ENCODE data around the gene RPTOR. TPM values are rescaled to one million over a fixed set of nuclear protein-coding genes. Genes with fewer than 3 reads are reported as not detected.
"Not testable (repeated sequence)": the region's sequence is repeated elsewhere in the genome, so short reads cannot be mapped to it uniquely, and the experiment has no call there.

The RPTOR gene
- total RNA-seq, 6 experiments from 2014 or later: 34.4 to 39.2 (median 35.5) TPM

DNA sequence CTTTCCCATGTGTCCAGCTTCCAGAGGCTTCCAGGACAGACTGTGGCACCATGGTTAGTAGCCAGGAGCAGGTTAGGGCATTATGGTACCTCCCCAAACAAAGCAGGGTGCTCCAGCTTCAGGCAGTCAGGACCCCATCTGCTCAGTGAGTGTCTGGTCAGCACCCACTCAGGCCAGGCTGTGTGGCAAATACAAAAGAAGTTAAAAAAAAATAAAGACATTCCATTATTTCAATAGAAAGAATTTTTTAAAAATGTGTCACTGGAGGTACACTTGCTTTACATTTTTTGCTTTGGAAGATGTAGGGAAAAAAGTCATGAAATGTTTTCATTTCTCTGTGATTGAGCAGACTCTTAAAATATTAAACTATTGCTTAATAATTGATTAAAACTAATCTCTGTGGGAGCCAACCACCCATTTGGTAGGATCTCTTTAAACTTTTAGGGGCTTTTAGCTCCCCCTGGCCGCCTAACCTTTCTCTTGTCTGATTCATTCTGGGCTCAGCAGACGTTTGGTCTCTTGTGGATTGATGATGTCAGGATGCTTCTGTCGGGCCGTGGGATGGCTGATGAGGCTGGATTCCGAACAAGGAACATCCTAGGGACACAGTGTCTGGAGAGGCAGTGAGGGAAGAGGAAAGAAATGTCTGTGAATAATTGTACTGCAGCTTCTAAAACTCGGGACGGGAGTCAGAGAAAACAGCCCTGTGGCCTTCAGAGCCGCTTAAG is 39.8 kb upstream of the RPTOR start:
- H3K9me3 Mint-ChIP-seq: no peaks in the 10 kb centered on the region
- H3K27ac Mint-ChIP-seq: peak overlapping the region; percentile 56
- TF ChIP-seq, protein P1, sequence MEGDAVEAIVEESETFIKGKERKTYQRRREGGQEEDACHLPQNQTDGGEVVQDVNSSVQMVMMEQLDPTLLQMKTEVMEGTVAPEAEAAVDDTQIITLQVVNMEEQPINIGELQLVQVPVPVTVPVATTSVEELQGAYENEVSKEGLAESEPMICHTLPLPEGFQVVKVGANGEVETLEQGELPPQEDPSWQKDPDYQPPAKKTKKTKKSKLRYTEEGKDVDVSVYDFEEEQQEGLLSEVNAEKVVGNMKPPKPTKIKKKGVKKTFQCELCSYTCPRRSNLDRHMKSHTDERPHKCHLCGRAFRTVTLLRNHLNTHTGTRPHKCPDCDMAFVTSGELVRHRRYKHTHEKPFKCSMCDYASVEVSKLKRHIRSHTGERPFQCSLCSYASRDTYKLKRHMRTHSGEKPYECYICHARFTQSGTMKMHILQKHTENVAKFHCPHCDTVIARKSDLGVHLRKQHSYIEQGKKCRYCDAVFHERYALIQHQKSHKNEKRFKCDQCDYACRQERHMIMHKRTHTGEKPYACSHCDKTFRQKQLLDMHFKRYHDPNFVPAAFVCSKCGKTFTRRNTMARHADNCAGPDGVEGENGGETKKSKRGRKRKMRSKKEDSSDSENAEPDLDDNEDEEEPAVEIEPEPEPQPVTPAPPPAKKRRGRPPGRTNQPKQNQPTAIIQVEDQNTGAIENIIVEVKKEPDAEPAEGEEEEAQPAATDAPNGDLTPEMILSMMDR (IDR thresholded peaks at IDR 0.05): peak; percentile 41; the same call in 1 of the 2 replicates
- DNase-seq: peak; percentile 61
- peak overlapping the region; percentile 55 for H3K4me3 Mint-ChIP-seq
- H3K27me3 Mint-ChIP-seq (ENCODE audit: insufficient read depth): peaks cover 2% of the 10 kb centered on the region
- H3K36me3 Mint-ChIP-seq (ENCODE audit: low read depth): no peaks in the 10 kb centered on the region
- H3K4me1 Mint-ChIP-seq (ENCODE audit: low read depth): peaks cover 28% of the 10 kb centered on the region

DNA sequence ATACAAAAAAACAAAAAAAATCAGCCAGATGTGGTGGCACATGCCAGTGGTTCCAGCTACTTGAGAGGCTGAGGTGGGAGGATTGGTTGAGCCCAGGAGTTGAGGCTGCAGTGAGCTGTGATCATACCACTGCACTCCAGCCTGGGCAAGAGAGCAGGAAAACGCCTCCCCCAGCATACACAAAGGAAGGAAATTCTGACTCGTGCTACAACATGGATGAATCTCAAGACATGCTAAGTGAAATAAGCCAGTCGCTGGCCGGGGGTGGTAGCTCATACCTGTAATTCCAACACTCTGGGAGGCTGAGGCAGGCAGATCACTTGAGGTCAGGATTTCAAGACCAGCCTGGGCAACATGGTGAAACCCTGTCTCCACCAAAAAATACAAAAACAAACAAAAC is 37.5 kb upstream of the RPTOR start:
- H3K27ac Mint-ChIP-seq; H3K4me3 Mint-ChIP-seq; H3K27me3 Mint-ChIP-seq (ENCODE audit: insufficient read depth); DNase-seq; H3K9me3 Mint-ChIP-seq; H3K36me3 Mint-ChIP-seq (ENCODE audit: low read depth): not testable (repeated sequence)
- peaks cover 20% of the 10 kb centered on the region for H3K4me1 Mint-ChIP-seq (ENCODE audit: low read depth)

DNA sequence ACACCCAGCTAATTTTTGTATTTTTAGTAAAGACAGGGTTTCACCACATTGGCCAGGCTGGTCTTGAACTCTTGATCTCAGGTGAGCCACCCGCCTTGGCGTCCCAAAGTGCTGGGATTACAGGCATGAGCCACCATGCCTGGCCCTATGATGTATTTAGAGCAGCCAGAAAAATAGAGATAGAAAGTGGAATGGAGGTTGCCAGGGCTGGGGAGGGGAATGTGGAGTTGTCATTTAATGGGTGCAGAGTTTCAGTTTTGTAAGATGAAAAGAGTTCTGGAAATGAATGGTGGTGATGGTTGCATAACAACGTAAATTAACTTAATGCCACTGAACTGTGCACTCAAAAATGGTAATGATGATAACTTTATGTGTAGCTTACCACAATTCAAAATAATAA is 36.7 kb upstream of the RPTOR start:
- TF ChIP-seq, protein P1 (IDR thresholded peaks at IDR 0.05): no peak
- Mint-ChIP-seq H3K36me3 (ENCODE audit: low read depth) (no peaks in the 10 kb centered on the region), H3K4me3 (no peak overlapping the region), H3K27ac (no peak overlapping the region), H3K9me3 (no peaks in the 10 kb centered on the region), H3K4me1 (ENCODE audit: low read depth) (peaks cover 18% of the 10 kb centered on the region), H3K27me3 (ENCODE audit: insufficient read depth) (peaks cover 3% of the 10 kb centered on the region; the same call in 1 of the 2 replicates)
- DNase-seq: no peak

DNA sequence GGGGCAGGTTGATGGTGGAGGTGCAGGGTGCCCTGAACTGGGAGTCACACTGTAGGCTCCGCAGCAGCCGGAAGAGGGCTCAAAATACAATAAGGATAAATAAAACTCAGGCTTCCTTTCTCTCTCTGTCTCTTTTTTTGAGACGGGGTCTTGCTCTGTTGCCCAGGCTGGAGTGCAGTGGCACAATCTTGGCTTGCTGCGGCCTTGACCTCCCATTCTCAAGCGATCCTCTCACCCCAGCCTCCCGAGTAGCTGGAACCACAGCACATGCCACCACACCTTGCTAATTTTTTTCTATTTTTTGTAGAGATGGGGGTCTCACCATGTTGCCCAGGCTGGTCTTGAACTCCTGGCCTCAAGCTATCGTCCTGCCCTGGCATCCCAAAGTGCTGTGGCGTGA is 35.3 kb upstream of the RPTOR start:
- Mint-ChIP-seq H3K27ac (no peak overlapping the region), H3K9me3 (no peaks in the 10 kb centered on the region), H3K4me3 (no peak overlapping the region), H3K4me1 (ENCODE audit: low read depth) (peaks cover 24% of the 10 kb centered on the region), H3K27me3 (ENCODE audit: insufficient read depth) (peaks cover 4% of the 10 kb centered on the region), H3K36me3 (ENCODE audit: low read depth) (no peaks in the 10 kb centered on the region)
- DNase-seq: no peak
- TF ChIP-seq, protein P1 (IDR thresholded peaks at IDR 0.05): no peak

DNA sequence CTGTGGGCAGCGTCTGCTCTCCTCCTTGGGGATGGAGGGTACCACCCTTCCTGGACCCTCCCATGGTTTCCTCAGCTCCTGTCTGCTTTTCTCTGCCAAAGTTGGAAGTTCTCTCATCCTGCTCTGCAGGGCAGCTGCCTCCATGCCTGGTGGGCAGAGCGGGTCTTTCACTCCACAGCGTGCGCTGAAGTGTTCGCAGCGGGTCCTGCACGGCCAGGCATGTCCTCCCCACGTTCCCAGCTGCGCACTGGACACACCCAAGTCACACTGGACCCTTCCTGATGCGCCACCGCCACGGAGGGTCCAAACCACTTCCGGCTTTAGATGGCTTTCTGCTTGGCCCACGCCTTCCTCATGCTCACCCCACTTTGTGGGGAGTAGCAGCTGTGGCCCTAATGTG is 34.5 kb upstream of the RPTOR start:
- no peak overlapping the region for H3K4me3 Mint-ChIP-seq
- no peaks in the 10 kb centered on the region for H3K9me3 Mint-ChIP-seq
- H3K27me3 Mint-ChIP-seq (ENCODE audit: insufficient read depth): peaks cover 4% of the 10 kb centered on the region
- H3K4me1 Mint-ChIP-seq (ENCODE audit: low read depth): peaks cover 16% of the 10 kb centered on the region
- TF ChIP-seq, protein P1 (IDR thresholded peaks at IDR 0.05): no peak
- H3K27ac Mint-ChIP-seq: no peak overlapping the region
- DNase-seq: no peak
- H3K36me3 Mint-ChIP-seq (ENCODE audit: low read depth): no peaks in the 10 kb centered on the region

DNA sequence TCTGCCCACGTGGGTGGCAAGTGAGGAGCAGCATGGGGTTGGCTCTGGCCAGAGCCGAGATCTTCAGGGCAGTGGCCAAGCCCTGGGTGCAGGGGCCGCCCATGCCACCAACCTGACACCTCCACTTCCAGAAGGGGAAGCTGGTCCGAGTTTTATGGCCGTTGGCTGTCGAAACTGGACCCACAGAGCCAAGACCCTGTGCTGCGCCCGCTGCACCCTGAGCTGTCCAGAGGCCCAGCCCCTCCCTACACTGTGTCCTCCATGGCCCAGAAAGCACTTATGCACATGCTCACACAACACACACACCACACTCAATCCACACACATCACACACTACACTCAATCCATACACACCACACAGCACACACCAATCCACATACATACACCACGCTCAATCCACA is 33.9 kb upstream of the RPTOR start:
- H3K4me3 Mint-ChIP-seq: no peak overlapping the region
- no peak for DNase-seq
- H3K9me3 Mint-ChIP-seq: no peaks in the 10 kb centered on the region
- H3K27ac Mint-ChIP-seq: no peak overlapping the region
- no peaks in the 10 kb centered on the region for H3K36me3 Mint-ChIP-seq (ENCODE audit: low read depth)
- TF ChIP-seq, protein P1 (IDR thresholded peaks at IDR 0.05): no peak
- H3K27me3 Mint-ChIP-seq (ENCODE audit: insufficient read depth): peaks cover 4% of the 10 kb centered on the region
- peaks cover 13% of the 10 kb centered on the region for H3K4me1 Mint-ChIP-seq (ENCODE audit: low read depth)

All from HFFc6 (cell line).